Neural cell (in vitro differentiated cells): ENCODE measurements around the gene ARHGAP9.

ENCODE experiments used
- EP300 ChIP-seq: fragments of 450-650 bp; conservative IDR thresholded peaks from 2 replicates; pipeline ENCODE4 v1.6.1; 2014; ENCODE audit warnings: antibody characterized with exemption, mild to moderate bottlenecking, moderate library complexity; ENCODE audit not compliant: poor library complexity, severe bottlenecking
- EZH2 ChIP-seq: fragments of 200-600, 300-800 bp; shearing (Covaris generic), sonication (generic); IDR thresholded peaks from 2 replicates; pipeline ENCODE4 v1.6.1; 2014; ENCODE audit warnings: antibody characterized with exemption, low read length, borderline replicate concordance, mild to moderate bottlenecking; ENCODE audit not compliant: insufficient read depth, poor library complexity, severe bottlenecking
- MXI1 ChIP-seq: fragments of 450-650 bp; conservative IDR thresholded peaks from 2 replicates; pipeline ENCODE4 v1.6.1; 2014; ENCODE audit warnings: antibody characterized with exemption, mild to moderate bottlenecking; ENCODE audit not compliant: poor library complexity, severe bottlenecking
- POLR2AphosphoS5 ChIP-seq: IDR thresholded peaks from 2 replicates; pipeline ENCODE4 v1.6.1; 2012
- RAD21 ChIP-seq: fragments of 450-650 bp; conservative IDR thresholded peaks from 2 replicates; pipeline ENCODE4 v1.6.1; 2014; ENCODE audit warnings: antibody characterized with exemption, mild to moderate bottlenecking, moderate library complexity
- SMC3 ChIP-seq: fragments of 450-650 bp; conservative IDR thresholded peaks from 2 replicates; pipeline ENCODE4 v1.6.1; 2014; ENCODE audit warnings: antibody characterized with exemption, mild to moderate bottlenecking, moderate library complexity; ENCODE audit not compliant: poor library complexity
- TAF1 ChIP-seq: IDR thresholded peaks from 2 replicates; pipeline ENCODE4 v1.6.1; 2012; ENCODE audit warnings: low read depth
- TF ChIP-seq, protein P1 (sequence below): fragments of 450-650 bp; IDR thresholded peaks from 2 replicates; pipeline ENCODE4 v1.5.1; 2014; ENCODE audit warnings: antibody characterized with exemption, mild to moderate bottlenecking, moderate library complexity; ENCODE audit not compliant: poor library complexity, severe bottlenecking
- TF ChIP-seq, protein P2 (sequence below): IDR thresholded peaks from 2 replicates; pipeline ENCODE4 v1.6.1; 2012; ENCODE audit warnings: borderline replicate concordance

DNA sequence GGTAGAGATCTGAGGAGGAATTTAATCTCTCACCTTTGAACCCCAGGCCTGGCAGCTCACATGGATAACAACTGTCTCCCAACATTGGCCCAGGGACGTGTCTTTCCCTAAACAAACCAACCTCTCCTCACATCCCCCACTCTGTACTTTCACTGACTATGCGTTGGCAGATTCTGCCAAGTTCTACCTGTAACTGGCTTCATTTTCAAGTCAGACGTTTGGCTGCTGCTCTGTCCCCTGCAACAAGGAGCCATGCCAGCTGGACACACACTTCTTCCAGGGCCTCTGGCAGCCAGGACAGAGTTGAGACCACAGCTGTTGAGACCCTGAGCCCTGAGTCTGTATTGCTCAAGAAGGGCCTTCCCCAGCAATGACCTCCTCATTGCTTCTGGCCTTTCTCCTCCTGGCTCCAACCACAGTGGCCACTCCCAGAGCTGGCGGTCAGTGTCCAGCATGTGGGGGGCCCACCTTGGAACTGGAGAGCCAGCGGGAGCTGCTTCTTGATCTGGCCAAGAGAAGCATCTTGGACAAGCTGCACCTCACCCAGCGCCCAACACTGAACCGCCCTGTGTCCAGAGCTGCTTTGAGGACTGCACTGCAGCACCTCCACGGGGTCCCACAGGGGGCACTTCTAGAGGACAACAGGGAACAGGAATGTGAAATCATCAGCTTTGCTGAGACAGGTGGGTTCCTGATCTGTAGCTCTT, 45.0 kb downstream of the ARHGAP9 start, which contains the start of gene INHBC:
- TF ChIP-seq, protein P1, sequence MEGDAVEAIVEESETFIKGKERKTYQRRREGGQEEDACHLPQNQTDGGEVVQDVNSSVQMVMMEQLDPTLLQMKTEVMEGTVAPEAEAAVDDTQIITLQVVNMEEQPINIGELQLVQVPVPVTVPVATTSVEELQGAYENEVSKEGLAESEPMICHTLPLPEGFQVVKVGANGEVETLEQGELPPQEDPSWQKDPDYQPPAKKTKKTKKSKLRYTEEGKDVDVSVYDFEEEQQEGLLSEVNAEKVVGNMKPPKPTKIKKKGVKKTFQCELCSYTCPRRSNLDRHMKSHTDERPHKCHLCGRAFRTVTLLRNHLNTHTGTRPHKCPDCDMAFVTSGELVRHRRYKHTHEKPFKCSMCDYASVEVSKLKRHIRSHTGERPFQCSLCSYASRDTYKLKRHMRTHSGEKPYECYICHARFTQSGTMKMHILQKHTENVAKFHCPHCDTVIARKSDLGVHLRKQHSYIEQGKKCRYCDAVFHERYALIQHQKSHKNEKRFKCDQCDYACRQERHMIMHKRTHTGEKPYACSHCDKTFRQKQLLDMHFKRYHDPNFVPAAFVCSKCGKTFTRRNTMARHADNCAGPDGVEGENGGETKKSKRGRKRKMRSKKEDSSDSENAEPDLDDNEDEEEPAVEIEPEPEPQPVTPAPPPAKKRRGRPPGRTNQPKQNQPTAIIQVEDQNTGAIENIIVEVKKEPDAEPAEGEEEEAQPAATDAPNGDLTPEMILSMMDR: no peak
- TF ChIP-seq MXI1 (no peak), EP300 (no peak), TAF1 (no peak), RAD21 (no peak), EZH2 (no peak), POLR2AphosphoS5 (no peak), SMC3 (no peak)
- TF ChIP-seq, protein P2, sequence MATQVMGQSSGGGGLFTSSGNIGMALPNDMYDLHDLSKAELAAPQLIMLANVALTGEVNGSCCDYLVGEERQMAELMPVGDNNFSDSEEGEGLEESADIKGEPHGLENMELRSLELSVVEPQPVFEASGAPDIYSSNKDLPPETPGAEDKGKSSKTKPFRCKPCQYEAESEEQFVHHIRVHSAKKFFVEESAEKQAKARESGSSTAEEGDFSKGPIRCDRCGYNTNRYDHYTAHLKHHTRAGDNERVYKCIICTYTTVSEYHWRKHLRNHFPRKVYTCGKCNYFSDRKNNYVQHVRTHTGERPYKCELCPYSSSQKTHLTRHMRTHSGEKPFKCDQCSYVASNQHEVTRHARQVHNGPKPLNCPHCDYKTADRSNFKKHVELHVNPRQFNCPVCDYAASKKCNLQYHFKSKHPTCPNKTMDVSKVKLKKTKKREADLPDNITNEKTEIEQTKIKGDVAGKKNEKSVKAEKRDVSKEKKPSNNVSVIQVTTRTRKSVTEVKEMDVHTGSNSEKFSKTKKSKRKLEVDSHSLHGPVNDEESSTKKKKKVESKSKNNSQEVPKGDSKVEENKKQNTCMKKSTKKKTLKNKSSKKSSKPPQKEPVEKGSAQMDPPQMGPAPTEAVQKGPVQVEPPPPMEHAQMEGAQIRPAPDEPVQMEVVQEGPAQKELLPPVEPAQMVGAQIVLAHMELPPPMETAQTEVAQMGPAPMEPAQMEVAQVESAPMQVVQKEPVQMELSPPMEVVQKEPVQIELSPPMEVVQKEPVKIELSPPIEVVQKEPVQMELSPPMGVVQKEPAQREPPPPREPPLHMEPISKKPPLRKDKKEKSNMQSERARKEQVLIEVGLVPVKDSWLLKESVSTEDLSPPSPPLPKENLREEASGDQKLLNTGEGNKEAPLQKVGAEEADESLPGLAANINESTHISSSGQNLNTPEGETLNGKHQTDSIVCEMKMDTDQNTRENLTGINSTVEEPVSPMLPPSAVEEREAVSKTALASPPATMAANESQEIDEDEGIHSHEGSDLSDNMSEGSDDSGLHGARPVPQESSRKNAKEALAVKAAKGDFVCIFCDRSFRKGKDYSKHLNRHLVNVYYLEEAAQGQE: no peak
